Right lobe of liver (tissue), 6 donors: ENCODE data around the gene ATP5F1D. TPM values are rescaled to one million over a fixed set of nuclear protein-coding genes. Genes with fewer than 3 reads are reported as not detected.

Experiments used
- ATAC-seq, 4 donors: fragments of 200-7000 bp; cut with Tn5 transposase; one replicate each; pipeline ENCODE4 v1.9.1; 2020; ENCODE audit warnings: mild to moderate bottlenecking in 4 of 4, moderate library complexity in 4 of 4
- DNase-seq, 3 donors: peaks; one replicate each; pipeline ENCODE4 v3.0.0-alpha.2; 2020
- H3K27ac ChIP-seq, 3 donors: fragments of 200-600 bp; one replicate each; pipeline ENCODE4 v1.8.0; 2022
- H3K27me3 ChIP-seq, 2 donors: fragments of 200-600 bp; one replicate each; pipeline ENCODE4 v1.8.0; 2022
- H3K36me3 ChIP-seq, 4 donors: fragments of 200-600 bp; sonication (generic) in 1 of 4; one replicate each; pipeline versions ENCODE4 v1.5.1 to v1.8.0; 2017 to 2022; ENCODE audit warnings: control low read depth in 1 of 4
- H3K4me1 ChIP-seq, 4 donors: fragments of 200-600 bp; sonication (generic) in 1 of 4; one replicate each; pipeline versions ENCODE4 v1.5.1 to v1.8.0; 2017 to 2022; ENCODE audit warnings: control low read depth in 1 of 4
- H3K4me3 ChIP-seq, 3 donors: fragments of 200-600 bp; one replicate each; pipeline ENCODE4 v1.8.0; 2022
- H3K9me3 ChIP-seq, 4 donors: fragments of 200-600 bp; sonication (generic) in 1 of 4; one replicate each; pipeline versions ENCODE4 v1.5.1 to v1.8.0; 2017 to 2022; ENCODE audit warnings: control low read depth in 1 of 4
- CTCF ChIP-seq, 4 donors: fragments of 200-600 bp in 3 of 4; fragments of 450-650 bp in 1 of 4; IDR thresholded peaks; one replicate each; pipeline versions ENCODE4 v1.5.1 to v1.8.0; 2016 to 2022; ENCODE audit warnings: antibody characterized with exemption in 4 of 4, mild to moderate bottlenecking in 2 of 4
- POLR2A ChIP-seq: fragments of 450-650 bp; IDR thresholded peaks from one replicate; pipeline ENCODE4 v1.6.1; 2017; ENCODE audit warnings: antibody characterized with exemption, mild to moderate bottlenecking
- WGBS: methylation state at CpG from one replicate; pipeline ENCODE4 v1.1.6; 2018; ENCODE audit warnings: low coverage, low lambda C conversion rate; ENCODE audit not compliant: insufficient coverage; ENCODE audit errors: missing lambda C conversion rate; 5-methylcytosine and 5-hydroxymethylcytosine counted together
- intact Hi-C, 2 donors: fragments of 100-400 bp; cut with DNase I; formaldehyde crosslinking; loops; one replicate each; pipeline versions ENCODE4 v1.11.2 to v1.14.1; 2022
- total RNA-seq, 6 experiments: library from RNA; depleted of rRNA in 2 of 6; stranded (reverse); fragments of >200 nt in 2 of 6; fragmentation: NEBNext Ultra II Directional in 3 of 6; extraction: Animal tissue kit (Norgen Biotek cat#: 25700) in 3 of 6; gene quantifications; one replicate each; pipeline versions ENCODE4 v1.1.0 to v1.2.4, GENCODE V29; 2016 to 2023
- donor health status: DM: no; HTN: yes; CAD: no.
- donor health status: DM: no; HTN: no; CAD: no.
- donor health status: DM: no; HTN: no; CAD: no.
- donor health status: DM: no; HTN: yes; CAD: no.
- donor health status: DM: no; HTN: yes; CAD: no.

ATP5F1D gene
- total RNA-seq, 6 experiments from 2014 or later = 98.1 to 240 (median 137) TPM

GRCh38 chr19:1237754-1238368 is 3.7 kb upstream of the ATP5F1D start, which contains the start of gene CBARP:
Gene CBARP (minus strand): TSS chr19:1238005. CDS start chr19:1236100, 1,905 bp downstream.
- DNase-seq (no peak), ATAC-seq (no peak)
- H3K27ac ChIP-seq = no peak within 1 kb of the TSS
- peak within 1 kb of the TSS; percentile 33 to 36 (median 36) for H3K4me3 ChIP-seq
- WGBS = 1% methylated on average over 15 of the region's 87 CpGs
- H3K9me3 ChIP-seq = no peaks in the 10 kb centered on the region
- H3K36me3 ChIP-seq = no peaks in the 10 kb centered on the region
- intact Hi-C loops = no loop called here
- TF ChIP-seq POLR2A (no peak), CTCF (IDR thresholded peaks at IDR 0.05) (no peak)
- H3K4me1 ChIP-seq = peaks cover 0 to 30% (median 8%) of the 10 kb centered on the region in 4 donors
- H3K27me3 ChIP-seq = no peaks in the 10 kb centered on the region

GRCh38 chr19:1238369-1239303 is 2.9 kb upstream of the ATP5F1D start:
- H3K27me3 ChIP-seq = no peaks in the 10 kb centered on the region
- intact Hi-C loops = no loop called here
- H3K9me3 ChIP-seq = no peaks in the 10 kb centered on the region
- no peak for TF ChIP-seq CTCF (IDR thresholded peaks at IDR 0.05)
- WGBS = 63% methylated on average over 17 of the region's 34 CpGs
- H3K4me1 ChIP-seq = peaks cover 0 to 37% (median 12%) of the 10 kb centered on the region in 4 donors
- H3K4me3 ChIP-seq = no peak overlapping the region
- no peak for DNase-seq
- ATAC-seq = no peak
- H3K27ac ChIP-seq = no peak overlapping the region
- H3K36me3 ChIP-seq = no peaks in the 10 kb centered on the region

GRCh38 chr19:1239420-1239795 is 2.1 kb upstream of the ATP5F1D start:
- peaks cover 0 to 45% (median 16%) of the 10 kb centered on the region in 4 donors for H3K4me1 ChIP-seq
- H3K4me3 ChIP-seq = no peak overlapping the region
- H3K9me3 ChIP-seq = no peaks in the 10 kb centered on the region
- peak overlapping the region in 2 of 3 donors; percentile 5 to 69 for H3K27ac ChIP-seq
- intact Hi-C loops = no loop called here
- WGBS = 90% methylated on average over 6 of the region's 11 CpGs
- no peaks in the 10 kb centered on the region for H3K36me3 ChIP-seq
- H3K27me3 ChIP-seq = no peaks in the 10 kb centered on the region
- ATAC-seq = no peak
- TF ChIP-seq CTCF (IDR thresholded peaks at IDR 0.05) = no peak
- TF ChIP-seq POLR2A = no peak
- no peak for DNase-seq

GRCh38 chr19:1239796-1240737 is 1.5 kb upstream of the ATP5F1D start:
- TF ChIP-seq CTCF (IDR thresholded peaks at IDR 0.05) (peak; percentile 85 to 97 (median 92)), POLR2A (no peak)
- peak overlapping the region; percentile 5 to 69 (median 44) for H3K27ac ChIP-seq
- H3K27me3 ChIP-seq = no peaks in the 10 kb centered on the region
- peak; percentile 0 to 24 (median 6) for ATAC-seq
- H3K36me3 ChIP-seq = no peaks in the 10 kb centered on the region
- peak overlapping the region; percentile 8 to 44 (median 12) for H3K4me3 ChIP-seq
- H3K4me1 ChIP-seq = peaks cover 0 to 52% (median 17%) of the 10 kb centered on the region in 4 donors
- H3K9me3 ChIP-seq = no peaks in the 10 kb centered on the region
- intact Hi-C loops = no loop called here
- peak; percentile 85 to 88 (median 86) for DNase-seq
- 2% methylated on average over 20 of the region's 84 CpGs for WGBS
